Gastrocnemius medialis (tissue), 4 donors: Measurements from ENCODE around the gene ZNF473. TPM values are rescaled to one million over a fixed set of nuclear protein-coding genes. Genes with fewer than 3 reads are reported as not detected.

Experiments used
- ATAC-seq, 2 donors: fragments of 150-250 bp; one replicate each; pipeline ENCODE4 v1.9.1; 2016
- DNase-seq, 2 donors: peaks; one replicate each; pipeline ENCODE4 v3.0.0-alpha.2; 2019
- H3K27ac ChIP-seq, 4 donors: fragments of 200-600 bp; sonication (generic); 1 replicate in 1 of 4; 2 replicates in 3 of 4; pipeline ENCODE4 v1.5.1; 2016 to 2018; ENCODE audit warnings: mild to moderate bottlenecking in 2 of 4, moderate library complexity in 1 of 4
- H3K27me3 ChIP-seq, 3 donors: fragments of 200-600 bp; sonication (generic) in 2 of 3; 1 replicate in 1 of 3; 2 replicates in 2 of 3; pipeline versions ENCODE4 v1.5.1 to v1.6.0; 2016 to 2019; ENCODE audit warnings: mild to moderate bottlenecking in 1 of 3, moderate library complexity in 1 of 3
- H3K36me3 ChIP-seq, 2 donors: fragments of 200-600 bp; sonication (generic) in 1 of 2; one replicate each; pipeline ENCODE4 v1.5.1; 2017 to 2018
- H3K4me1 ChIP-seq, 2 donors: fragments of 200-600 bp; sonication (generic) in 1 of 2; one replicate each; pipeline ENCODE4 v1.5.1; 2016 to 2017; ENCODE audit warnings: mild to moderate bottlenecking in 2 of 2
- H3K4me3 ChIP-seq, 4 donors: fragments of 200-600 bp; sonication (generic) in 3 of 4; 1 replicate in 1 of 4; 2 replicates in 3 of 4; pipeline ENCODE4 v1.5.1; 2016 to 2019; ENCODE audit warnings: mild to moderate bottlenecking in 2 of 4
- H3K9me3 ChIP-seq, 3 donors: fragments of 200-600 bp; sonication (generic) in 2 of 3; 1 replicate in 1 of 3; 2 replicates in 2 of 3; pipeline ENCODE4 v1.5.1; 2016 to 2019
- CTCF ChIP-seq, 5 experiments: fragments of 450-650 bp in 3 of 5; fragments of 200-600 bp in 2 of 5; sonication (generic) in 2 of 5; IDR thresholded peaks in 4 of 5; conservative IDR thresholded peaks in 1 of 5; 1 replicate in 4 of 5; 2 replicates in 1 of 5; pipeline ENCODE4 v1.5.1; 2016 to 2019; ENCODE audit warnings: antibody characterized with exemption in 5 of 5, mild to moderate bottlenecking in 3 of 5, moderate library complexity in 3 of 5
- POLR2A ChIP-seq, 2 donors: fragments of 450-650 bp; IDR thresholded peaks; one replicate each; pipeline ENCODE4 v1.6.1; 2017; ENCODE audit warnings: antibody characterized with exemption in 2 of 2, mild to moderate bottlenecking in 2 of 2, moderate library complexity in 2 of 2
- in situ Hi-C, 4 donors: fragments of 200-750 bp; cut with MboI; loops; one replicate each; pipeline versions ENCODE4 v1.15.0 to v1.8.0; 2017; ENCODE audit warnings: low sequenced_read_pairs in 4 of 4
- intact Hi-C: fragments of 100-400 bp; cut with DNase I; formaldehyde crosslinking; loops from one replicate; pipeline ENCODE4 v1.15.1; 2023; ENCODE audit warnings: low total_unique reads
- total RNA-seq, 4 donors: library from RNA; depleted of rRNA; stranded (reverse); fragments of >200 nt; gene quantifications; one replicate each; pipeline versions ENCODE4 v1.1.0 to v1.2.3, GENCODE V29; 2016

Gene ZNF473
- total RNA-seq, 4 donors from 2014 or later, result 4.6 to 12.2 (median 10.1) TPM

- DNase-seq (no peak), ATAC-seq (no peak)
- Histone ChIP-seq H3K36me3 (peaks cover 9 to 90% of the 10 kb centered on the region in 2 donors), H3K27ac (no peak overlapping the region), H3K27me3 (no peaks in the 10 kb centered on the region), H3K4me1 (no peaks in the 10 kb centered on the region), H3K9me3 (no peaks in the 10 kb centered on the region), H3K4me3 (no peak overlapping the region)
- intact Hi-C loops, result no loop called here
- in situ Hi-C loops, result no loop called here
- TF ChIP-seq CTCF (IDR thresholded peaks at IDR 0.05 in 4 of 5, conservative IDR thresholded peaks at IDR 0.05 in 1 of 5), result no peak
- no peak for TF ChIP-seq POLR2A (IDR thresholded peaks at IDR 0.05)
Observed at GRCh38 chr19:50036908-50037307, 11.1 kb downstream of the ZNF473 start.

- DNase-seq (no peak), ATAC-seq (no peak)
- H3K27ac ChIP-seq, result no peak overlapping the region
Observed at GRCh38 chr19:50039968-50040367, 14.2 kb downstream of the ZNF473 start.

GRCh38 chr19:50040967-50041366 lies 15.2 kb downstream of the ZNF473 start:
- no peak for TF ChIP-seq POLR2A (IDR thresholded peaks at IDR 0.05)
- TF ChIP-seq CTCF (IDR thresholded peaks at IDR 0.05 in 4 of 5, conservative IDR thresholded peaks at IDR 0.05 in 1 of 5), result no peak
- DNase-seq (peak in 1 of 2 donors; percentile 19), ATAC-seq (peak in 1 of 2 donors; percentile 72)
- H3K27me3 ChIP-seq, result no peaks in the 10 kb centered on the region
- intact Hi-C loops (no loop called here), in situ Hi-C loops (no loop called here)
- H3K9me3 ChIP-seq, result peaks cover 15 to 25% (median 18%) of the 10 kb centered on the region in 3 donors
- peaks cover 21 to 93% of the 10 kb centered on the region in 2 donors for H3K36me3 ChIP-seq
- no peak overlapping the region for H3K4me3 ChIP-seq
- H3K27ac ChIP-seq, result no peak overlapping the region
- no peaks in the 10 kb centered on the region for H3K4me1 ChIP-seq

More at GRCh38 chr19:50039968-50040367, 14.2 kb downstream of the ZNF473 start:
- Histone ChIP-seq H3K9me3 (peaks cover 8 to 15% (median 9%) of the 10 kb centered on the region in 3 donors), H3K27me3 (no peaks in the 10 kb centered on the region), H3K4me1 (no peaks in the 10 kb centered on the region), H3K4me3 (no peak overlapping the region), H3K36me3 (peaks cover 11 to 91% of the 10 kb centered on the region in 2 donors)
- intact Hi-C loops, result no loop called here
- TF ChIP-seq CTCF (IDR thresholded peaks at IDR 0.05 in 4 of 5, conservative IDR thresholded peaks at IDR 0.05 in 1 of 5), result no peak
- in situ Hi-C loops, result no loop called here

GRCh38 chr19:50042363-50043024 lies 16.7 kb downstream of the ZNF473 start:
- H3K4me1 ChIP-seq, result no peaks in the 10 kb centered on the region
- H3K27ac ChIP-seq, result no peak overlapping the region
- H3K9me3 ChIP-seq, result peaks cover 15 to 40% (median 25%) of the 10 kb centered on the region in 3 donors
- intact Hi-C loops (no loop called here), in situ Hi-C loops (no loop called here)
- H3K4me3 ChIP-seq, result no peak overlapping the region
- peaks cover 28 to 98% of the 10 kb centered on the region in 2 donors for H3K36me3 ChIP-seq
- H3K27me3 ChIP-seq, result no peaks in the 10 kb centered on the region
- no peak for DNase-seq
- no peak for TF ChIP-seq POLR2A (IDR thresholded peaks at IDR 0.05)
- TF ChIP-seq CTCF (IDR thresholded peaks at IDR 0.05 in 4 of 5, conservative IDR thresholded peaks at IDR 0.05 in 1 of 5), result no peak
- peak; percentile 36 to 53 for ATAC-seq
